Fibroblast of mammary gland (primary cell): Measurements from ENCODE around the gene TMEM229B.

Experiments
- DNase-seq: peaks from one replicate; pipeline ENCODE4 v3.0.0-alpha.2; 2010; ENCODE audit warnings: low read depth
- H3K4me3 ChIP-seq: 2 replicates; pipeline ENCODE4 v1.5.1; 2011; ENCODE audit warnings: low read depth, mild to moderate bottlenecking, low read length, moderate library complexity; ENCODE audit not compliant: control insufficient read depth
- TF ChIP-seq, protein P1 (sequence below): conservative IDR thresholded peaks from 2 replicates; pipeline ENCODE4 v1.5.1; 2011; ENCODE audit warnings: low read depth, low read length, inconsistent platforms; ENCODE audit not compliant: control insufficient read depth, insufficient read depth

Gene TMEM229B

DNA sequence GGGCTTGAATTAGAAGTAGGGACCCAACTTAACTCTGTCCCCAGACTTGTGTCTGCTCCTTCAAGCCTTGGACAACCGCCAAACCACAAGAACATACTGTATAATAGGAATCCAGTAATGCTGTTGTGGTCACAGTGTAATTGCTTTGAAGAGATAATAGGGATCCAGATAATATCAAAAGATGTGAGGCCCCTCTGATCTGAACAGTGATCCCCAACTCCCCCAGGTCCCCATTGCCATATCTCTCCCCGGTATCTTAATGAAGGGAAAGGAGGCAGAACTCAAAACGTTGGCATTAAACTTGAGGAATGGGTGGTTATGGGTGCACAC, 36.1 kb upstream of the TMEM229B start:
- no peak overlapping the region for H3K4me3 ChIP-seq
- DNase-seq, result peak; percentile 12
- TF ChIP-seq, protein P1, sequence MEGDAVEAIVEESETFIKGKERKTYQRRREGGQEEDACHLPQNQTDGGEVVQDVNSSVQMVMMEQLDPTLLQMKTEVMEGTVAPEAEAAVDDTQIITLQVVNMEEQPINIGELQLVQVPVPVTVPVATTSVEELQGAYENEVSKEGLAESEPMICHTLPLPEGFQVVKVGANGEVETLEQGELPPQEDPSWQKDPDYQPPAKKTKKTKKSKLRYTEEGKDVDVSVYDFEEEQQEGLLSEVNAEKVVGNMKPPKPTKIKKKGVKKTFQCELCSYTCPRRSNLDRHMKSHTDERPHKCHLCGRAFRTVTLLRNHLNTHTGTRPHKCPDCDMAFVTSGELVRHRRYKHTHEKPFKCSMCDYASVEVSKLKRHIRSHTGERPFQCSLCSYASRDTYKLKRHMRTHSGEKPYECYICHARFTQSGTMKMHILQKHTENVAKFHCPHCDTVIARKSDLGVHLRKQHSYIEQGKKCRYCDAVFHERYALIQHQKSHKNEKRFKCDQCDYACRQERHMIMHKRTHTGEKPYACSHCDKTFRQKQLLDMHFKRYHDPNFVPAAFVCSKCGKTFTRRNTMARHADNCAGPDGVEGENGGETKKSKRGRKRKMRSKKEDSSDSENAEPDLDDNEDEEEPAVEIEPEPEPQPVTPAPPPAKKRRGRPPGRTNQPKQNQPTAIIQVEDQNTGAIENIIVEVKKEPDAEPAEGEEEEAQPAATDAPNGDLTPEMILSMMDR, result no peak

DNA sequence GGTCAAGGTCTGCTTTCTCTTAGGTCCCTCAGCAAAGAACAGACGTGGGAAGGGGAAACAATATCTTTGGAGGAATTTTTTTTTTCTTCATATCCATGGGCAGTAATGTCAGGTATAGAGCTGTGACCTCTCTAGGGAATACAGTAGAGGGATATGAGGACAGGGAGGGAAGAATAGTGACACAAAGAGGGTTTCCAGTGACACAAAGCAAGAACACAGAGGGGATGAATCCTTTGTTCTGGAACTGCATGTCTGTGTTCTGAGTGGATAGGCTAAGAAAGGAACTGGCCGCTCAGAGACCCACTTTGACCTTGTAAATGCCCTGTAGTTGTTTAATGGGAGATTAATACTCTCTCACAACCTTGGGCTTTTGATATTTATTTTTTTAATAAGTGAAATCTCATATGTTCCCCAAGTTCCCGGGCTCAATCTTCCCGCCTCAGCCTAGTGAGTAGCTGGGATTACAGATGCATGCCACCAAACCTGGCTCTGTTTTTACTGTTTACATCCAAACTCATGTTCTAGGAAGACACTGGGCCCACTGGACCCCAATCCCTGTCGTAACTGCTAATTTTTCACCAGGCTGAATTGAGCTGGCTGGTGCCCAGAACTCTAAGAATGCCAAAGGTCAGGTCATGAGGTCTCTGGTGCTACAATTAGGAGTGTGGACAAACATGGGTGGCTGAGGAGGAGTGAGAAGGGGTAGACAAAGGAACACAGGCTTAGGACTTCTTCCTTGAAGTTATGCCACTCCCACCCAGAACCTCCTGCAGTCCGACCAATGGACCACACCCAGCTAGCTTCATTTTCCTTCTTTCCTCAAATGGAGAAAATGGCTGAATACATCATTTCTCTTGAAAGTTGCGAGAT, 35.5 kb upstream of the TMEM229B start:
- TF ChIP-seq, protein P1, result no peak
- DNase-seq, result no peak
- H3K4me3 ChIP-seq, result no peak overlapping the region

DNA sequence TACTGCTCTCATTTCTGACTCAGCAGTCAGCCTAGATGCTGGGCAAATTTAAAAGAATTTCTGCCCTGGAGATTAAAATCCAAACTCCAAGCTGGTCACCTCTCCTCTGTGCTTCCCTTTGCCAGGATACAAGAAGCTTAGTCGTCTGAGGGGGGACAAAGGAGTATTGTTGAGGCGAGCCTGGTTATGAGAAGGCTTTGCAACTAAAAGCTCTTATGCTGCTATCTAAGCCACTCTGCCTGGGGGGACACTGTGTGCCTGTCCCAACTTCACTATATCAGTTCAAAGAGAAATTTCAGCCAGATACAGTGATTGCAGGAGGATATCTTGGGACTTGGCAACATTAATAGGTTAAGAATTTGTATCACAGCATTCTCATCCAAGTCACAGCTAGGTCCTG, 33.7 kb upstream of the TMEM229B start:
- H3K4me3 ChIP-seq, result no peak overlapping the region
- TF ChIP-seq, protein P1, result no peak
- DNase-seq, result no peak

DNA sequence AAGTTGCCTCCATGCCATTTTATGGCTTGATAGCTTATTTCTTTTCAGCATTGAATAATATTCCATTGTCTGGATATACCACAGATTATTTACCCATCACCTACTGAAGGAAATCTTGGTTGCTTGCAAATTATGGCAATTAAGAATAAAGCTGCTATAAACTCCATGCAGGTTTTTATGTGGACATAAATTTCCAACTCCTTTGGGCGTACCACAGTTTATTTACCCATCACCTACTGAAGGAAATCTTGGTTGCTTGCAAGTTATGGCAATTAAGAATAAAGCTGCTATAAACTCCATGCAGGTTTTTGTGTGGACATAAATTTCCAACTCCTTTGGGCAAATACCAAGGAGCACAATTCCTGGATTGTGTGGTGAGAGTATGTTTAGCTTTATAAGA, 32.0 kb upstream of the TMEM229B start:
- no peak for DNase-seq
- no peak overlapping the region for H3K4me3 ChIP-seq
- TF ChIP-seq, protein P1, result no peak

DNA sequence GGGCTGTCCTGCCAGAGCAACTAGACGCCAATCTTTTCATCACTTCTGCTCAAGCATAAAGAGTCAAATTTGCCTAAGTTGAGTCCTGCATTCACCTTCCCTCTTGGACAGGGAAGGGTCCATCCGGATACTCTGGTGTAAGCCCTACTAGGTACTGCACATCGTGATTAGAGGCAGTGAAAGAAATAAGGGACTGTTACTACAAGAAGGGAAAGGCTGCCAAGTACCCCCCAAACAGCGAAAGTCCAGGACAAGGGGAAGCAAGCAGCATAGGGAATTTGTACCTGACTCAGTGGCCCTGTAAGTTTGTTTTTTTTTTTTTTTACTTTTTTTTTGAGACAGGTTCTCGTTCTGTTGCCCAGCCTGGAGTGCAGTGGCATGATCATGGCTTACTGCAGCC, 30.9 kb upstream of the TMEM229B start:
- no peak overlapping the region for H3K4me3 ChIP-seq
- TF ChIP-seq, protein P1, result no peak
- DNase-seq, result no peak

DNA sequence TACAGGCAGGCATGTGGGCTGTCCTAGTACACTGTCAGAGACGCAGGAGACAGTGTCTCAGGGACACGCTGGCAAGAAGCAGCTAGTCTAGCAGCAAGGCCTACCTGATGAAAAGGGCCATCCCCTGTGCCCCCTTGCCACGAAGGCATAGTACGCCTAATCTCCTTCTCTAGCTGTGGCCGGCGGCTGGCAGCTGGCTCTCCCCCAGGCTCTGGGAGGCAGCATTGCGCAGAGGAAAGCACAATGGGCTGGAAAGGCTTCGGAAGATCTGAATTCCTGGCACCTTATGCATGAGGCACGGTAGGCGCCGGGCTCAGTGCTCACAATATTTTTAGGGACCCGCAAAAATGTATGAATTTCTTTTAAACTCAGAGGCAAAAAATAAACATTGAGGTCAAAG, 28.6 kb upstream of the TMEM229B start:
- DNase-seq, result no peak

More for the DNA sequence above, 28.6 kb upstream of the TMEM229B start:
- TF ChIP-seq, protein P1, result no peak
- H3K4me3 ChIP-seq, result no peak overlapping the region
